SU-DHL-6 (cell line): ENCODE results near the gene KRT10.

Experiments
- H2AFZ ChIP-seq: fragments of 200-600 bp; sonication (generic); 2 replicates; pipeline ENCODE4 v1.6.1; 2014; ENCODE audit warnings: low read depth, mild to moderate bottlenecking, moderate library complexity, mixed read lengths, antibody characterized with exemption, low read length; ENCODE audit not compliant: severe bottlenecking
- H3F3A ChIP-seq: fragments of 200-600 bp; shearing (Covaris generic); 2 replicates; pipeline ENCODE4 v1.6.0; 2016; ENCODE audit warnings: antibody characterized with exemption, mild to moderate bottlenecking; ENCODE audit not compliant: insufficient read depth
- H3K27ac ChIP-seq: fragments of 200-600 bp; sonication (generic); 2 replicates; pipeline ENCODE4 v1.5.1; 2016; ENCODE audit warnings: low read depth, mild to moderate bottlenecking, low read length, moderate library complexity, mixed read lengths
- H3K27me3 ChIP-seq: fragments of 200-600 bp; sonication (generic), shearing (Covaris generic); 2 replicates; pipeline ENCODE4 v1.6.0; 2014; ENCODE audit warnings: mild to moderate bottlenecking, low read length
- H3K36me3 ChIP-seq: fragments of 200-600 bp; sonication (generic); 2 replicates; pipeline ENCODE4 v1.6.1; 2014; ENCODE audit warnings: mild to moderate bottlenecking, low read length, mixed read lengths
- H3K4me2 ChIP-seq: fragments of 300-600, 200-600 bp; shearing (Covaris generic), sonication (generic); 2 replicates; pipeline ENCODE4 v1.6.0; 2014; ENCODE audit warnings: low read length, low read depth, mild to moderate bottlenecking; ENCODE audit not compliant: poor library complexity, severe bottlenecking
- H3K4me3 ChIP-seq: fragments of 200-600 bp; sonication (generic); 2 replicates; pipeline ENCODE4 v1.5.1; 2014; ENCODE audit warnings: antibody characterized with exemption, low read length, mild to moderate bottlenecking, mixed read lengths; ENCODE audit not compliant: insufficient read depth, poor library complexity, severe bottlenecking
- H3K79me2 ChIP-seq: fragments of 200-600 bp; sonication (generic); 2 replicates; pipeline ENCODE4 v1.6.1; 2014; ENCODE audit warnings: mild to moderate bottlenecking, low read length, moderate library complexity; ENCODE audit not compliant: insufficient read depth
- H3K9ac ChIP-seq: fragments of 200-600 bp; sonication (generic); 2 replicates; pipeline ENCODE4 v1.7.0; 2014; ENCODE audit warnings: mild to moderate bottlenecking, low read length
- H3K9me2 ChIP-seq: fragments of 200-600 bp; sonication (generic); replicated peaks from 2 replicates; pipeline ENCODE4 v1.6.1; 2014; ENCODE audit warnings: low read length; ENCODE audit not compliant: insufficient read depth
- H3K9me3 ChIP-seq: fragments of 200-600 bp; sonication (generic); 2 replicates; pipeline ENCODE4 v1.6.1; 2014; ENCODE audit warnings: low read length, mixed read lengths; ENCODE audit not compliant: insufficient read depth
- H4K20me1 ChIP-seq: fragments of 200-600 bp; sonication (generic); 2 replicates; pipeline ENCODE4 v1.6.1; 2014; ENCODE audit warnings: low read depth, mild to moderate bottlenecking, antibody characterized with exemption, low read length, moderate library complexity, mixed read lengths
- CTCF ChIP-seq: fragments of 200-600 bp; sonication (generic); IDR thresholded peaks from one replicate; pipeline ENCODE4 v1.5.1; 2017; ENCODE audit warnings: antibody characterized with exemption, mild to moderate bottlenecking, low read length, moderate library complexity; ENCODE audit not compliant: insufficient read depth, poor library complexity, severe bottlenecking
- EZH2phosphoT487 ChIP-seq: fragments of 200-600 bp; sonication (generic), shearing (Covaris generic); conservative IDR thresholded peaks from 2 replicates; pipeline ENCODE4 v1.6.1; 2018; ENCODE audit warnings: mild to moderate bottlenecking, antibody characterized with exemption, low read length, moderate library complexity, mixed read lengths

The KRT10 gene

GRCh38 chr17:40813804-40814203, 8.6 kb downstream of the KRT10 start:
- peaks cover 13% of the 10 kb centered on the region; the same call in 1 of the 2 replicates for H3F3A ChIP-seq
- H3K4me3 ChIP-seq = no peak overlapping the region
- no peak overlapping the region for H3K9ac ChIP-seq
- H3K79me2 ChIP-seq = peaks cover 6% of the 10 kb centered on the region; the same call in 1 of the 2 replicates
- no peaks in the 10 kb centered on the region for H4K20me1 ChIP-seq
- no peaks in the 10 kb centered on the region for H3K9me3 ChIP-seq
- H3K27ac ChIP-seq = no peak overlapping the region
- H3K36me3 ChIP-seq = peaks cover 9% of the 10 kb centered on the region; the same call in 1 of the 2 replicates
- no peaks in the 10 kb centered on the region for H3K27me3 ChIP-seq
- H2AFZ ChIP-seq = no peak overlapping the region
- H3K4me2 ChIP-seq = no peak overlapping the region
- no peaks in the 10 kb centered on the region for H3K9me2 ChIP-seq
- TF ChIP-seq CTCF (no peak), EZH2phosphoT487 (no peak)

- Histone ChIP-seq H4K20me1 (no peaks in the 10 kb centered on the region), H3K36me3 (peaks cover 5% of the 10 kb centered on the region; the same call in 1 of the 2 replicates), H3F3A (peaks cover 4% of the 10 kb centered on the region; the same call in 1 of the 2 replicates), H3K79me2 (no peaks in the 10 kb centered on the region), H3K9ac (no peak overlapping the region), H3K9me2 (no peaks in the 10 kb centered on the region), H2AFZ (no peak overlapping the region), H3K4me2 (no peak overlapping the region), H3K9me3 (no peaks in the 10 kb centered on the region), H3K4me3 (no peak overlapping the region), H3K27ac (no peak overlapping the region), H3K27me3 (no peaks in the 10 kb centered on the region)
- no peak for TF ChIP-seq CTCF
- TF ChIP-seq EZH2phosphoT487 = no peak
Observed at GRCh38 chr17:40812639-40813038, 9.8 kb downstream of the KRT10 start.

- Histone ChIP-seq H3K27ac (no peak overlapping the region), H3K9me2 (no peaks in the 10 kb centered on the region), H2AFZ (no peak overlapping the region)
Observed at GRCh38 chr17:40810494-40810893, 11.9 kb downstream of the KRT10 start.

More at GRCh38 chr17:40810494-40810893, 11.9 kb downstream of the KRT10 start:
- H4K20me1 ChIP-seq = no peaks in the 10 kb centered on the region
- H3K9me3 ChIP-seq = no peaks in the 10 kb centered on the region
- H3K36me3 ChIP-seq = no peaks in the 10 kb centered on the region
- no peaks in the 10 kb centered on the region for H3F3A ChIP-seq
- no peaks in the 10 kb centered on the region for H3K79me2 ChIP-seq
- no peak overlapping the region for H3K4me2 ChIP-seq
- H3K9ac ChIP-seq = no peak overlapping the region
- no peak overlapping the region for H3K4me3 ChIP-seq
- H3K27me3 ChIP-seq = no peaks in the 10 kb centered on the region
- TF ChIP-seq EZH2phosphoT487 (no peak), CTCF (no peak)
